HG02571 (cell line): ENCODE measurements around the gene C1QL2.

Experiments
- ATAC-seq: cut with Tn5 transposase; IDR thresholded peaks from one replicate; pipeline ENCODE4 v1.9.1; 2021; ENCODE audit warnings: mild to moderate bottlenecking, moderate library complexity; ENCODE audit not compliant: unreplicated experiment

Gene C1QL2

GRCh38 chr2:119179991-119180390 is 21.4 kb upstream of the C1QL2 start:
- no peak for ATAC-seq

GRCh38 chr2:119179202-119179601 is 20.7 kb upstream of the C1QL2 start:
- ATAC-seq = no peak

GRCh38 chr2:119178776-119179175 is 20.2 kb upstream of the C1QL2 start:
- no peak for ATAC-seq

- ATAC-seq = no peak
Observed at GRCh38 chr2:119177838-119178190, 19.3 kb upstream of the C1QL2 start.

GRCh38 chr2:119177171-119177837 is 18.8 kb upstream of the C1QL2 start:
- no peak for ATAC-seq

- no peak for ATAC-seq
Observed at GRCh38 chr2:119175517-119175916, 17.0 kb upstream of the C1QL2 start.

- ATAC-seq = no peak
Observed at GRCh38 chr2:119174993-119175347, 16.4 kb upstream of the C1QL2 start.

GRCh38 chr2:119174216-119174992 is 15.9 kb upstream of the C1QL2 start:
- ATAC-seq = no peak

GRCh38 chr2:119173556-119174060 is 15.1 kb upstream of the C1QL2 start:
- ATAC-seq = no peak

- no peak for ATAC-seq
Observed at GRCh38 chr2:119170504-119170903, 12.0 kb upstream of the C1QL2 start.

GRCh38 chr2:119169717-119170116 is 11.2 kb upstream of the C1QL2 start:
- ATAC-seq = no peak

GRCh38 chr2:119160361-119160990 is 1.9 kb upstream of the C1QL2 start:
- no peak for ATAC-seq

GRCh38 chr2:119157850-119158511 is 570 bp downstream of the C1QL2 start:
- no peak for ATAC-seq

GRCh38 chr2:119156891-119157773 is 1.4 kb downstream of the C1QL2 start:
- no peak for ATAC-seq

- ATAC-seq = no peak
Observed at GRCh38 chr2:119156105-119156890, 2.3 kb downstream of the C1QL2 start.

GRCh38 chr2:119155633-119156032 is 2.9 kb downstream of the C1QL2 start:
- no peak for ATAC-seq

- ATAC-seq = no peak
Observed at GRCh38 chr2:119154076-119154475, 4.5 kb downstream of the C1QL2 start.

- ATAC-seq = no peak
Observed at GRCh38 chr2:119149611-119150010, 8.9 kb downstream of the C1QL2 start.

GRCh38 chr2:119147776-119148715 is 10.5 kb downstream of the C1QL2 start:
- no peak for ATAC-seq
